IPS DF 6.9 (cell line): Measurements from ENCODE around the gene MGMT.

ENCODE experiments used
- DNase-seq: peaks from one replicate; pipeline ENCODE4 v3.0.0-alpha.2; 2013; ENCODE audit warnings: low read depth, low spot score
- H3K27ac ChIP-seq: one replicate; pipeline ENCODE4 v1.5.1; 2013; ENCODE audit warnings: low read length, control low read depth
- H3K27me3 ChIP-seq: 2 replicates; pipeline ENCODE4 v1.6.1; 2013; ENCODE audit warnings: mild to moderate bottlenecking, low read length; ENCODE audit not compliant: control insufficient read depth, insufficient read depth
- H3K36me3 ChIP-seq: 2 replicates; pipeline ENCODE4 v1.6.1; 2013; ENCODE audit warnings: low read length; ENCODE audit not compliant: control insufficient read depth, insufficient read depth
- H3K4me1 ChIP-seq: 2 replicates; pipeline ENCODE4 v1.6.1; 2013; ENCODE audit warnings: low read length; ENCODE audit not compliant: control insufficient read depth, insufficient read depth
- H3K4me3 ChIP-seq: 2 replicates; pipeline ENCODE4 v1.5.1; 2013; ENCODE audit warnings: mild to moderate bottlenecking, low read length
- H3K9me3 ChIP-seq: 2 replicates; pipeline ENCODE4 v1.6.1; 2013; ENCODE audit warnings: low read length, inconsistent platforms; ENCODE audit not compliant: control insufficient read depth, insufficient read depth
- WGBS: extraction: QIAGEN DNeasy Blood & Tissue Kit; methylation state at CpG from one replicate; pipeline ENCODE4 v1.1.7; 2013; ENCODE audit warnings: mixed read lengths, missing lambda C conversion rate; ENCODE audit not compliant: insufficient read length, insufficient coverage; 5-methylcytosine and 5-hydroxymethylcytosine counted together

Gene MGMT

GRCh38 chr10:129525401-129525801, 58.4 kb downstream of the MGMT start:
- Histone ChIP-seq H3K9me3 (no peaks in the 10 kb centered on the region), H3K36me3 (no peaks in the 10 kb centered on the region), H3K4me3 (no peak overlapping the region), H3K27me3 (no peaks in the 10 kb centered on the region), H3K27ac (no peak overlapping the region), H3K4me1 (peaks cover 5% of the 10 kb centered on the region)
- WGBS = no CpG with 5 or more reads among the region's 13 CpGs
- no peak for DNase-seq

- DNase-seq = no peak
- no CpG with 5 or more reads among the region's 12 CpGs for WGBS
- H3K27me3 ChIP-seq = no peaks in the 10 kb centered on the region
Observed at GRCh38 chr10:129526943-129527342, 59.9 kb downstream of the MGMT start.

GRCh38 chr10:129528376-129528978, 61.4 kb downstream of the MGMT start:
- no peaks in the 10 kb centered on the region for H3K27me3 ChIP-seq
- no peak overlapping the region for H3K27ac ChIP-seq
- H3K9me3 ChIP-seq = no peaks in the 10 kb centered on the region
- no CpG with 5 or more reads among the region's 16 CpGs for WGBS
- DNase-seq = no peak
- H3K36me3 ChIP-seq = no peaks in the 10 kb centered on the region
- H3K4me1 ChIP-seq = peaks cover 7% of the 10 kb centered on the region
- H3K4me3 ChIP-seq = no peak overlapping the region

More at GRCh38 chr10:129526943-129527342, 59.9 kb downstream of the MGMT start:
- Histone ChIP-seq H3K9me3 (no peaks in the 10 kb centered on the region), H3K4me1 (peaks cover 5% of the 10 kb centered on the region), H3K27ac (no peak overlapping the region), H3K36me3 (no peaks in the 10 kb centered on the region), H3K4me3 (no peak overlapping the region)

GRCh38 chr10:129530581-129530980, 63.5 kb downstream of the MGMT start:
- H3K27me3 ChIP-seq = no peaks in the 10 kb centered on the region
- no peak overlapping the region for H3K27ac ChIP-seq
- H3K4me3 ChIP-seq = no peak overlapping the region
- no peaks in the 10 kb centered on the region for H3K9me3 ChIP-seq
- no peak for DNase-seq
- H3K4me1 ChIP-seq = peaks cover 7% of the 10 kb centered on the region
- no CpG with 5 or more reads among the region's 14 CpGs for WGBS
- no peaks in the 10 kb centered on the region for H3K36me3 ChIP-seq

- H3K9me3 ChIP-seq = no peaks in the 10 kb centered on the region
- no peaks in the 10 kb centered on the region for H3K36me3 ChIP-seq
- H3K4me1 ChIP-seq = peaks cover 7% of the 10 kb centered on the region
- no peaks in the 10 kb centered on the region for H3K27me3 ChIP-seq
- H3K27ac ChIP-seq = no peak overlapping the region
- whole genome bisulfite sequencing = no CpG with 5 or more reads among the region's 15 CpGs
- DNase-seq = no peak
- no peak overlapping the region for H3K4me3 ChIP-seq
Observed at GRCh38 chr10:129531195-129531968, 64.3 kb downstream of the MGMT start.

GRCh38 chr10:129531969-129532660, 65.1 kb downstream of the MGMT start:
- no CpG with 5 or more reads among the region's 10 CpGs for WGBS
- no peaks in the 10 kb centered on the region for H3K36me3 ChIP-seq
- no peak for DNase-seq
- no peak overlapping the region for H3K27ac ChIP-seq
- H3K9me3 ChIP-seq = no peaks in the 10 kb centered on the region
- H3K4me3 ChIP-seq = no peak overlapping the region
- peaks cover 7% of the 10 kb centered on the region for H3K4me1 ChIP-seq
- no peaks in the 10 kb centered on the region for H3K27me3 ChIP-seq

- Histone ChIP-seq H3K4me3 (no peak overlapping the region), H3K27me3 (no peaks in the 10 kb centered on the region), H3K27ac (no peak overlapping the region), H3K9me3 (no peaks in the 10 kb centered on the region; the same call in 1 of the 2 replicates), H3K4me1 (peaks cover 7% of the 10 kb centered on the region), H3K36me3 (no peaks in the 10 kb centered on the region)
- DNase-seq = no peak
- no CpG with 5 or more reads among the region's 12 CpGs for WGBS
Observed at GRCh38 chr10:129532838-129533237, 65.8 kb downstream of the MGMT start.

- Histone ChIP-seq H3K27me3 (no peaks in the 10 kb centered on the region), H3K36me3 (no peaks in the 10 kb centered on the region), H3K4me1 (peaks cover 7% of the 10 kb centered on the region), H3K9me3 (no peaks in the 10 kb centered on the region; the same call in 1 of the 2 replicates), H3K27ac (no peak overlapping the region), H3K4me3 (no peak overlapping the region)
- WGBS = no CpG with 5 or more reads among the region's 11 CpGs
- no peak for DNase-seq
Observed at GRCh38 chr10:129533281-129533680, 66.2 kb downstream of the MGMT start.

GRCh38 chr10:129534826-129535225, 67.8 kb downstream of the MGMT start:
- H3K27me3 ChIP-seq = no peaks in the 10 kb centered on the region
- no peaks in the 10 kb centered on the region; the same call in 1 of the 2 replicates for H3K9me3 ChIP-seq
- H3K27ac ChIP-seq = no peak overlapping the region
- H3K4me3 ChIP-seq = no peak overlapping the region
- no peaks in the 10 kb centered on the region for H3K36me3 ChIP-seq
- peaks cover 7% of the 10 kb centered on the region for H3K4me1 ChIP-seq
- no peak for DNase-seq
- WGBS = no CpG with 5 or more reads among the region's 5 CpGs

GRCh38 chr10:129536336-129536735, 69.3 kb downstream of the MGMT start:
- WGBS = no CpG with 5 or more reads among the region's 16 CpGs
- no peaks in the 10 kb centered on the region for H3K27me3 ChIP-seq
- DNase-seq = no peak
- no peaks in the 10 kb centered on the region; the same call in 1 of the 2 replicates for H3K9me3 ChIP-seq
- H3K27ac ChIP-seq = no peak overlapping the region
- H3K4me1 ChIP-seq = peaks cover 4% of the 10 kb centered on the region; the same call in 1 of the 2 replicates
- no peaks in the 10 kb centered on the region for H3K36me3 ChIP-seq
- H3K4me3 ChIP-seq = no peak overlapping the region
